ENCODE data around the gene CHD6.

Gene CHD6

GRCh38 chr20:41505184-41505583 is 113.0 kb downstream of the CHD6 start:
- no peak for DNase-seq (ENCODE audit: low read depth)

GRCh38 chr20:41501376-41501775 is 116.8 kb downstream of the CHD6 start:
- no peak for DNase-seq (ENCODE audit: low read depth)

- no peak for DNase-seq (ENCODE audit: low read depth)
These were observed 118.0 kb downstream of the CHD6 start for GRCh38 chr20:41499961-41500725.

GRCh38 chr20:41499064-41499463 is 119.1 kb downstream of the CHD6 start:
- no peak for DNase-seq (ENCODE audit: low read depth)

GRCh38 chr20:41497186-41497895 is 120.8 kb downstream of the CHD6 start:
- DNase-seq (ENCODE audit: low read depth) = no peak

- DNase-seq (ENCODE audit: low read depth) = no peak
These were observed 123.7 kb downstream of the CHD6 start for GRCh38 chr20:41494451-41494850.

GRCh38 chr20:41483553-41483930 is 134.6 kb downstream of the CHD6 start:
- DNase-seq (ENCODE audit: low read depth) = peak; percentile 24

- peak; percentile 90 for DNase-seq (ENCODE audit: low read depth)
These were observed 135.3 kb downstream of the CHD6 start for GRCh38 chr20:41482647-41483552.

GRCh38 chr20:41480054-41480770 is 138.0 kb downstream of the CHD6 start:
- no peak for DNase-seq (ENCODE audit: low read depth)

- no peak for DNase-seq (ENCODE audit: low read depth)
These were observed 139.1 kb downstream of the CHD6 start for GRCh38 chr20:41479113-41479512.

GRCh38 chr20:41478026-41478425 is 140.2 kb downstream of the CHD6 start:
- DNase-seq (ENCODE audit: low read depth) = no peak

GRCh38 chr20:41476446-41476845 is 141.7 kb downstream of the CHD6 start:
- DNase-seq (ENCODE audit: low read depth) = no peak

GRCh38 chr20:41476013-41476441 is 142.2 kb downstream of the CHD6 start:
- peak; percentile 35 for DNase-seq (ENCODE audit: low read depth)

- no peak for DNase-seq (ENCODE audit: low read depth)
These were observed 142.7 kb downstream of the CHD6 start for GRCh38 chr20:41475503-41475902.

- no peak for DNase-seq (ENCODE audit: low read depth)
These were observed 147.6 kb downstream of the CHD6 start for GRCh38 chr20:41470362-41471095.

- no peak for DNase-seq (ENCODE audit: low read depth)
These were observed 148.3 kb downstream of the CHD6 start for GRCh38 chr20:41469868-41470267.

- no peak for DNase-seq (ENCODE audit: low read depth)
These were observed 149.1 kb downstream of the CHD6 start for GRCh38 chr20:41468994-41469600.

GRCh38 chr20:41467690-41468089 is 150.5 kb downstream of the CHD6 start:
- no peak for DNase-seq (ENCODE audit: low read depth)

- DNase-seq (ENCODE audit: low read depth) = no peak
These were observed 151.0 kb downstream of the CHD6 start for GRCh38 chr20:41467220-41467619.

- DNase-seq (ENCODE audit: low read depth) = no peak
These were observed 154.6 kb downstream of the CHD6 start for GRCh38 chr20:41463567-41463966.

Data from HS-27A (cell line).